Gastrocnemius medialis (tissue), 4 donors: ENCODE data around the gene DUSP15.

Source experiments
- POLR2A ChIP-seq, 2 donors: fragments of 450-650 bp; IDR thresholded peaks; one replicate each; pipeline ENCODE4 v1.6.1; 2017; ENCODE audit warnings: antibody characterized with exemption in 2 of 2, mild to moderate bottlenecking in 2 of 2, moderate library complexity in 2 of 2
- TF ChIP-seq, protein P1 (sequence below), 5 experiments: fragments of 450-650 bp in 3 of 5; fragments of 200-600 bp in 2 of 5; sonication (generic) in 2 of 5; IDR thresholded peaks in 4 of 5; conservative IDR thresholded peaks in 1 of 5; 1 replicate in 4 of 5; 2 replicates in 1 of 5; pipeline ENCODE4 v1.5.1; 2016 to 2019; ENCODE audit warnings: antibody characterized with exemption in 5 of 5, mild to moderate bottlenecking in 3 of 5, moderate library complexity in 3 of 5

DNA sequence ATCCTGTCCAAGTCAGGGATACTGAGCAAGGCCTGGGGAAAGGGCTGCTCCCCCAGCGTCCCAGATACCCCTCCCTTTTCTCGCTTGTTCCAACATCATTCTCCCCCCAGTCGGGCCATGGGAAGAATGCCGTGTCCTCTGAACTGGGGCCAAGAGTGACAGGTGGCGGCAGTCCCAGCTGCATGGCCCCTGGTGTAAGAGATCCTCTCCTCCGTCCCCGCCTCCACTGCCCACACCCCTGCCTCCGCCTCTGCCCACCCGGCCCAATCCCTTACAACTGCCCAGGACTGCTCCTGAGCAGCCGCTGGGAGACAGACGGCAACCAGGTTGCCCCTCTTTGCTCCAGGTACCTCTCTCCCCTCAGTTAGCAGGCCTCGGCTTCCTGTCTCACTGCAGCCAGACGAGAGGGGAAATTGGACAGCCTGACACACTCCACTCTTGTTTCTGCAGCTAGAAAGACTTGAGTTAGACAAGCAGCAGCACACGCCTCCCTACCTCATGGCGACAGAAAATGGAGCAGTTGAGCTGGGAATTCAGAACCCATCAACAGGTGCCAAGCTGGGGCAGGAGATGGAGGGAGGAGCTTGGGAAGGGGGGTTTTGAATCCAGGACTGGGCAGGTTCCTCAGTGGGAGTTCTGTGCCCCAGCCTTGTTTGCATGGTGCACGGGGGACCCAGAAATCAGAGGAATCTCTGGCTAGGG is 51.1 kb downstream of the DUSP15 start, which contains the start of gene MYLK2:
- TF ChIP-seq, protein P1, sequence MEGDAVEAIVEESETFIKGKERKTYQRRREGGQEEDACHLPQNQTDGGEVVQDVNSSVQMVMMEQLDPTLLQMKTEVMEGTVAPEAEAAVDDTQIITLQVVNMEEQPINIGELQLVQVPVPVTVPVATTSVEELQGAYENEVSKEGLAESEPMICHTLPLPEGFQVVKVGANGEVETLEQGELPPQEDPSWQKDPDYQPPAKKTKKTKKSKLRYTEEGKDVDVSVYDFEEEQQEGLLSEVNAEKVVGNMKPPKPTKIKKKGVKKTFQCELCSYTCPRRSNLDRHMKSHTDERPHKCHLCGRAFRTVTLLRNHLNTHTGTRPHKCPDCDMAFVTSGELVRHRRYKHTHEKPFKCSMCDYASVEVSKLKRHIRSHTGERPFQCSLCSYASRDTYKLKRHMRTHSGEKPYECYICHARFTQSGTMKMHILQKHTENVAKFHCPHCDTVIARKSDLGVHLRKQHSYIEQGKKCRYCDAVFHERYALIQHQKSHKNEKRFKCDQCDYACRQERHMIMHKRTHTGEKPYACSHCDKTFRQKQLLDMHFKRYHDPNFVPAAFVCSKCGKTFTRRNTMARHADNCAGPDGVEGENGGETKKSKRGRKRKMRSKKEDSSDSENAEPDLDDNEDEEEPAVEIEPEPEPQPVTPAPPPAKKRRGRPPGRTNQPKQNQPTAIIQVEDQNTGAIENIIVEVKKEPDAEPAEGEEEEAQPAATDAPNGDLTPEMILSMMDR (IDR thresholded peaks at IDR 0.05 in 4 of 5, conservative IDR thresholded peaks at IDR 0.05 in 1 of 5), result no peak
- TF ChIP-seq POLR2A (IDR thresholded peaks at IDR 0.05), result peak; percentile 84 to 90
